Measurements from ENCODE around the gene GRID1. TPM values are rescaled to one million over a fixed set of nuclear protein-coding genes. Genes with fewer than 3 reads are reported as not detected.

Gene GRID1
- total RNA-seq, 1 donor from 2014 or later, result 9.2 TPM

GRCh38 chr10:86311190-86311589 lies 55.4 kb downstream of the GRID1 start:
- H3K4me1 Mint-ChIP-seq (ENCODE audit: unreplicated experiment), result no peaks in the 10 kb centered on the region
- no peaks in the 10 kb centered on the region for H3K36me3 Mint-ChIP-seq
- no peak overlapping the region for H3K4me3 Mint-ChIP-seq
- no peak for DNase-seq (ENCODE audit: extremely low spot score, unreplicated experiment)
- TF ChIP-seq, protein P1, sequence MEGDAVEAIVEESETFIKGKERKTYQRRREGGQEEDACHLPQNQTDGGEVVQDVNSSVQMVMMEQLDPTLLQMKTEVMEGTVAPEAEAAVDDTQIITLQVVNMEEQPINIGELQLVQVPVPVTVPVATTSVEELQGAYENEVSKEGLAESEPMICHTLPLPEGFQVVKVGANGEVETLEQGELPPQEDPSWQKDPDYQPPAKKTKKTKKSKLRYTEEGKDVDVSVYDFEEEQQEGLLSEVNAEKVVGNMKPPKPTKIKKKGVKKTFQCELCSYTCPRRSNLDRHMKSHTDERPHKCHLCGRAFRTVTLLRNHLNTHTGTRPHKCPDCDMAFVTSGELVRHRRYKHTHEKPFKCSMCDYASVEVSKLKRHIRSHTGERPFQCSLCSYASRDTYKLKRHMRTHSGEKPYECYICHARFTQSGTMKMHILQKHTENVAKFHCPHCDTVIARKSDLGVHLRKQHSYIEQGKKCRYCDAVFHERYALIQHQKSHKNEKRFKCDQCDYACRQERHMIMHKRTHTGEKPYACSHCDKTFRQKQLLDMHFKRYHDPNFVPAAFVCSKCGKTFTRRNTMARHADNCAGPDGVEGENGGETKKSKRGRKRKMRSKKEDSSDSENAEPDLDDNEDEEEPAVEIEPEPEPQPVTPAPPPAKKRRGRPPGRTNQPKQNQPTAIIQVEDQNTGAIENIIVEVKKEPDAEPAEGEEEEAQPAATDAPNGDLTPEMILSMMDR (conservative IDR thresholded peaks at IDR 0.05), result no peak
- H3K27me3 Mint-ChIP-seq, result peaks cover 32% of the 10 kb centered on the region
- H3K27ac Mint-ChIP-seq, result no peak overlapping the region
- no peaks in the 10 kb centered on the region for H3K9me3 Mint-ChIP-seq

DNA sequence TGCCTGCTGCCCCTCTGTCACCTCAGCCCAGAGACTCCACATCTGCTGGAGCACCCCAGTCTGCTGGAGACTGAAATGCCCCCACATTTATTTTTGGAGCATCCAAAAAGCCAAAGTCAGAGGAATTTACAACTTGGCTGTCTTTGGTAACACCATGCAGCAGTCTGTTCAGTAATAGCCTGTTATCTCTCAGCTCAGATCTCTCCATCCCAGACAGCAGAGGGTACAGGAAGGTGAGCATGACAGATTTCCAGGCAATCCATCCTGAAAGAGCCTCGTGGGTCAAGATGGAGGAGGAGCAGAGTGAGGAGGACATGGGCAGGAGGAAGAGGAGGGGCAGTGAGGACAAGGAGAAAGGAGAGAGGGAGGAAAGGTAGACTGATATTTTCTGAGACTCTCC lies 55.9 kb downstream of the GRID1 start:
- Mint-ChIP-seq H3K4me3 (no peak overlapping the region), H3K4me1 (ENCODE audit: unreplicated experiment) (no peaks in the 10 kb centered on the region), H3K27me3 (peaks cover 27% of the 10 kb centered on the region), H3K9me3 (no peaks in the 10 kb centered on the region), H3K36me3 (no peaks in the 10 kb centered on the region), H3K27ac (no peak overlapping the region)
- TF ChIP-seq, protein P1 (conservative IDR thresholded peaks at IDR 0.05), result no peak
- no peak for DNase-seq (ENCODE audit: extremely low spot score, unreplicated experiment)

- Mint-ChIP-seq H3K4me1 (ENCODE audit: unreplicated experiment) (no peaks in the 10 kb centered on the region), H3K4me3 (no peak overlapping the region), H3K9me3 (no peaks in the 10 kb centered on the region), H3K27me3 (peaks cover 25% of the 10 kb centered on the region), H3K27ac (no peak overlapping the region), H3K36me3 (no peaks in the 10 kb centered on the region)
- no peak for DNase-seq (ENCODE audit: extremely low spot score, unreplicated experiment)
- TF ChIP-seq, protein P1 (conservative IDR thresholded peaks at IDR 0.05), result no peak
These were observed 56.3 kb downstream of the GRID1 start for GRCh38 chr10:86310291-86310690.

DNA sequence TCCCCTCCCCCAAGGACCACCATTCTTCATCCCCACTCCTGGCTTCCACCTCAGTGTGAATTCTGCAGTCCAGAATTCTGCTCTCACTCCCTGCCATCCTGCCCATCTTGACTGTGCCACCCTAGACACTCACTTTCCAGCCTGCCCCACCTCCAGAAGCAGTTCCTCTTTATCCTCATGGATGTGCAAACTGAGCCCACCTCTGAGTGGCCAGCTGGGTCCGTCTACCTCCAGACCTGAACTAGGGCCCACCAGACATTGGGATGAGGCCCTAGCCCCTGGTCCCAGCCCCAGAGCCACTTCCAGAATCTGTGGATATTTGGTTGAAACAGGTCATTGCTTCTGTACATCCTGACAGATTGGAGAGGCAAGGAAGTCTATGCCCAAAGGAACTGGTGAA lies 58.5 kb downstream of the GRID1 start:
- DNase-seq (ENCODE audit: extremely low spot score, unreplicated experiment), result no peak
- H3K4me1 Mint-ChIP-seq (ENCODE audit: unreplicated experiment), result no peaks in the 10 kb centered on the region
- no peak overlapping the region for H3K4me3 Mint-ChIP-seq
- peaks cover 25% of the 10 kb centered on the region for H3K27me3 Mint-ChIP-seq
- no peak overlapping the region for H3K27ac Mint-ChIP-seq
- no peaks in the 10 kb centered on the region for H3K9me3 Mint-ChIP-seq
- no peaks in the 10 kb centered on the region for H3K36me3 Mint-ChIP-seq
- TF ChIP-seq, protein P1 (conservative IDR thresholded peaks at IDR 0.05), result no peak

DNA sequence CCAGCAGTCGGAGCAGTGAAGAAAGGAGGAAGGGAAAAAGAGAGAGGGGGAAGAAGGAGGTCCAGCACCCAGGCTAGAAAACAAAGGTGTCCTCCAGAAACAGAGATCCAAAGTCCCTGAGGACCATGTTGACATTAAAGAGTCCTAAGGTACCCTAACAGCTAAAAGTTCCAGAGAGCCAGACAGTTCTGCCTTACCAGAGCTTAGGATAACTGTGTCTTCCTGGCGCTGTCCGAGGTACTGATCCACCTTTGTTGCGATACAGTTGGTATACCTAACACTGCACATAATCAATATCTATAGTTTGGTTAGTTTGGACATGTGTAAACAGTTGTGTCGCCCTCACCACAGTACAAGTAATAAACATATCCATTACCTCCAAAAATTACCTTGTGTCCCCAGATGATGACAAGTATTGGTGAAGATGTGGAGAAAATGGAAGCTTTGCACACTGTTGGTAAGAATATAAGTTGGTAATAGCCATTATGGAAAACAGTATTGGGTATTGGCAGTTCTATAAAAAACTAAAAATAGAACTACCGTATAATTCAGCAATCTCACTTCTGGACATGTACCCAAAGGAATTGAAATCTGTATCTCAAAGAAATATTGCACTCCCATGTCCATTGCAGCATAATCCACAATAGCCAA lies 59.8 kb downstream of the GRID1 start:
- no peak overlapping the region for H3K27ac Mint-ChIP-seq
- TF ChIP-seq, protein P1 (conservative IDR thresholded peaks at IDR 0.05), result no peak
- H3K9me3 Mint-ChIP-seq, result no peaks in the 10 kb centered on the region
- H3K36me3 Mint-ChIP-seq, result no peaks in the 10 kb centered on the region
- H3K4me1 Mint-ChIP-seq (ENCODE audit: unreplicated experiment), result no peaks in the 10 kb centered on the region
- peaks cover 20% of the 10 kb centered on the region for H3K27me3 Mint-ChIP-seq
- DNase-seq (ENCODE audit: extremely low spot score, unreplicated experiment), result no peak
- no peak overlapping the region for H3K4me3 Mint-ChIP-seq

Measured in type B pancreatic cell (in vitro differentiated cells).